AG04449 (cell line): ENCODE data around the gene TNKS1BP1.
"Not testable (repeated sequence)": the region's sequence is repeated elsewhere in the genome, so short reads cannot be mapped to it uniquely, and the experiment has no call there.

Experiments
- CTCF ChIA-PET: fragments of 350-600 bp; formaldehyde crosslinking; extraction: SDS; loops from one replicate; lab custom pipeline; 2021; ENCODE audit warnings: antibody characterized with exemption; lab: Yijun Ruan, JAX
- POLR2A ChIA-PET: fragments of 400-600, 350-600 bp; formaldehyde crosslinking; extraction: SDS; loops from one replicate; lab custom pipeline; 2020; ENCODE audit warnings: antibody characterized with exemption, inconsistent platforms; lab: Yijun Ruan, JAX
- DNase-seq: peaks from one replicate; pipeline ENCODE4 v3.0.0-alpha.2; 2010; ENCODE audit warnings: low read depth, low spot score
- H3K4me3 ChIP-seq: 2 replicates; pipeline ENCODE4 v1.5.1; 2011; ENCODE audit warnings: low read depth, mild to moderate bottlenecking, control low read depth, low read length
- CTCF ChIP-seq: IDR thresholded peaks from one replicate; pipeline ENCODE4 v1.5.1; 2011; ENCODE audit warnings: mild to moderate bottlenecking, moderate library complexity, low read length, control low read depth, inconsistent platforms; ENCODE audit not compliant: insufficient read depth; ENCODE audit errors: missing control alignments

TNKS1BP1 gene

DNA sequence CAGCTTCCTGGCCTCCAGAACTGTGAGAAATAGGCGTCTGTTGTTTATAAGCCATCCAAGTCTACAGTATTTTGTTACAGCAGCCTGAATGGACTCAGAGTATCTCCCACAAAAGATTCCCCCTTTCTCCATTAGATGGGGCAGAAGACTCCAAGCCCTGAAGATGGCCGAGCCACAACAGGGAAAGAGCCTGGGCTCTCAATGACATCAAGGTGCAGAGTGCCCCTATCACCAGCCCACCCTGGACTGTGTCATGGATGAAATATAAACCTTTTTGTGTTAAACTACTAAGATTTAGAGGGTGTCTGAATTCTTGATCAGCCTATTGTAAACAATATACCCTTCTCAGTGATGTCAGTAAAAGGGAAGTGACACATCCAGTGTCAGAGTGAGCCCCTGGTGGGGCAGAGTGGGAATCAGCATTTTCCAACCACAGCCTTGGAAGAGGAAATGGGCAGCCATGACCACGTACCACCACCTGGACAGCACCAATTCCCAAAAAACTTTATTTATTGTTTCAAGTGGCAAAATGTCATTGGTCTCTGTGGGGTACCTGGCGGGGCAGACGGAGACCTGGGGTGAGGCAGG lies 25.5 kb downstream of the TNKS1BP1 start:
- ChIA-PET CTCF (no interaction called here), POLR2A (no interaction called here)
- no peak overlapping the region for H3K4me3 ChIP-seq
- TF ChIP-seq CTCF = no peak
- no peak for DNase-seq

- ChIA-PET POLR2A (no interaction called here), CTCF (no interaction called here)
- TF ChIP-seq CTCF = no peak
- no peak for DNase-seq
- H3K4me3 ChIP-seq = no peak overlapping the region
These were observed 27.5 kb downstream of the TNKS1BP1 start for GRCh38 chr11:57297221-57297620.

GRCh38 chr11:57296205-57296604 lies 28.5 kb downstream of the TNKS1BP1 start:
- DNase-seq, H3K4me3 ChIP-seq: not testable (repeated sequence)
- ChIA-PET POLR2A (interaction anchor here (0.7 kb wide), 1 partner anchor 33 kb away, joined by 3 read pairs; no protein-coding TSS in a partner anchor), CTCF (interaction anchor here (1.1 kb wide), 1 partner anchor 49 kb away, joined by 3 read pairs; no protein-coding TSS in a partner anchor)

DNA sequence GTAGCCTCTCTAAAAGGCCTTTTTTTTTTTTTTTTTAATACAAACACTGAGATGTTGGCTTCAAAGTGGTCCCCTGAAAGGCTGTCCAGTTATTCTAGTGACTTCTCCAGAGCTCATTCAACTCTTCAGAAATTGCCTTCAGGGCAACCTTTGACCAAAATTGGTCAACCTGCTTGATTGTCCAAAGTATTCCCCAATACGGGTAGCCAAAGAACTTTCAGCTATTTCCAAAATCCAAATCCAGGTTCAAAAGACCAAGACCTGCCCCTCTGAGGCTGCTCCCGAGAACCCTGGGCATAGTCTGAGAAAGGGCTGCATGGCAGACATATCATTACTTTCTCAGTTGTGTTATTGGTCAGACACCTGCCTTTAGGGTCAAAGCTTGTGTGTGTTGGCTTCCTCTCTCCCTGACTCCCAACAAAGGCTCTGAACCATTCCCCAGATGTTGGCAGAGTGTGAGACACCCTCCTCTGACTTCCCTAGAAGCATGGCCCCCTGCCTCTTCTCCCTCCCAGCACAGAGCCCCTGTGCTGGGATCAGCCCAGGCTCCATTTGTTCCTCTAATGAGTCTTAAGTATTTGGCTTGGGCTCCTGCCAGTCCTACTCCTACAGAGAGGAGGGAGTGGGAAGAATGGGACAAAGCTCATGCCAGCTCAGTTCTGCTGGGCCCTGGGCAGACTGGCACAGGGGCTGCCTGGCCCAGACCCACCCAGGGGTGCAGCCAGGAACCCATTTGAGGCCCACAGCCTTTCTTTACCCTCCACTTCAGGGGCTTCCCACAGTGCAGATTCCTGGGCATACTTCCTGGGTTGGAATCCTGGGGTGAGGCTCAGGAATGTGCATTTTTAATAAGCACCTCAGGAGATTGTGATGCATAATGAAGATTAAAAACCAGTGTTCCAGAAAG lies 30.3 kb downstream of the TNKS1BP1 start:
- no peak for DNase-seq
- no peak for TF ChIP-seq CTCF
- ChIA-PET POLR2A (interaction anchor here (0.8 to 3.0 kb wide), 6 partner anchors 9 to 81 kb away, joined by 3 to 24 read pairs (median 5); partner anchors contain the start of gene SSRP1), CTCF (interaction anchor here (1.2 to 1.8 kb wide), 5 partner anchors 9 to 54 kb away, joined by 3 to 10 read pairs (median 4); no protein-coding TSS in a partner anchor)
- no peak overlapping the region for H3K4me3 ChIP-seq

DNA sequence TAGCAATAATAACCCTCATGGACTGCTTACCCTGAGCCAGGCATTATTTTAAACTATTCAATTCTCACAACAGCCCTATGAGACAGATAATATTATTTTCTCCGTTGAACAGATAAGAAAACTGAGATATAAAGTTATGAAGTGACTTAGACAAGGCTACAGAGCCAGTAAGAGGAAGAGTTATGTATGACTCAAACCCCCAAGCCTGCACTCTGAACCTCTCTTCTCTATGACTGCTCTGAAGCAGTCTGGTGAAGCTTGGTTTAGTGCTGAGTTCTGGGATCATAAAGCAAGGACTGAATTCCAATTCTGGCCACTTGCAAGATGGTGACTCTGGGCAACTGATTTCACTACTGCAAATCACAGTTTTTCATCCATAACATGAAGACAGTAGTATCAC lies 34.5 kb downstream of the TNKS1BP1 start:
- no peak for TF ChIP-seq CTCF
- ChIA-PET CTCF (interaction anchor here (1.6 kb wide), 1 partner anchor 10 kb away, joined by 8 read pairs; no protein-coding TSS in a partner anchor), POLR2A (no interaction called here)
- DNase-seq = no peak
- H3K4me3 ChIP-seq = no peak overlapping the region

GRCh38 chr11:57288771-57289579 lies 35.8 kb downstream of the TNKS1BP1 start:
- POLR2A ChIA-PET = interaction anchor here (0.5 to 1.3 kb wide), 2 partner anchors 33 to 83 kb away, joined by 3 to 4 read pairs; no protein-coding TSS in a partner anchor
- no peak for DNase-seq
- CTCF ChIA-PET = interaction anchor here (0.8 to 1.6 kb wide), 4 partner anchors 9 to 39 kb away, joined by 3 to 8 read pairs (median 6); no protein-coding TSS in a partner anchor
- H3K4me3 ChIP-seq = no peak overlapping the region
- no peak for TF ChIP-seq CTCF
